C4-2B (cell line): ENCODE results near the gene BCL10.

Experiments used
- H3K27ac ChIP-seq: fragments of 450-650 bp; 2 replicates; pipeline ENCODE4 v1.5.1; 2017
- CTCF ChIP-seq: fragments of 450-650 bp; conservative IDR thresholded peaks from 2 replicates; pipeline ENCODE4 v1.5.1; 2017; ENCODE audit warnings: mild to moderate bottlenecking
- ZFX ChIP-seq: fragments of 450-650 bp; IDR thresholded peaks from 2 replicates; pipeline ENCODE4 v1.6.1; 2017

BCL10 gene

GRCh38 chr1:85297538-85297854 lies 21.1 kb upstream of the BCL10 start:
- peak overlapping the region; percentile 73; the same call in 1 of the 2 replicates for H3K27ac ChIP-seq
- TF ChIP-seq ZFX: no peak
- no peak for TF ChIP-seq CTCF

- TF ChIP-seq ZFX (no peak), CTCF (no peak)
- peak overlapping the region; percentile 73 for H3K27ac ChIP-seq
Measured at GRCh38 chr1:85296980-85297379, 20.5 kb upstream of the BCL10 start.

- TF ChIP-seq ZFX (no peak), CTCF (no peak)
- no peak overlapping the region for H3K27ac ChIP-seq
Measured at GRCh38 chr1:85295654-85296053, 19.2 kb upstream of the BCL10 start.

- TF ChIP-seq CTCF (no peak), ZFX (no peak)
- H3K27ac ChIP-seq: no peak overlapping the region
Measured at GRCh38 chr1:85295006-85295431, 18.6 kb upstream of the BCL10 start.

- TF ChIP-seq CTCF (no peak), ZFX (no peak)
- H3K27ac ChIP-seq: no peak overlapping the region
Measured at GRCh38 chr1:85290826-85291225, 14.4 kb upstream of the BCL10 start.

- H3K27ac ChIP-seq: no peak overlapping the region
- TF ChIP-seq ZFX (no peak), CTCF (no peak)
Measured at GRCh38 chr1:85289848-85290335, 13.5 kb upstream of the BCL10 start.

GRCh38 chr1:85289207-85289847 lies 12.9 kb upstream of the BCL10 start:
- H3K27ac ChIP-seq: no peak overlapping the region
- TF ChIP-seq CTCF: no peak
- TF ChIP-seq ZFX: no peak
